ENCODE data around the gene USF2.

- TF ChIP-seq CTCF (optimal IDR thresholded peaks at IDR 0.05 in 1 of 3, IDR thresholded peaks at IDR 0.05 in 1 of 3, conservative IDR thresholded peaks at IDR 0.05 in 1 of 3; ENCODE audit: extremely low read depth in 1 of 3, insufficient read depth in 2 of 3, low read length in 3 of 3), result no peak
- no peak for TF ChIP-seq EZH2 (IDR thresholded peaks at IDR 0.05; ENCODE audit: low read length)
Observed at GRCh38 chr19:35294328-35294727, 25.6 kb downstream of the USF2 start.

Measured in keratinocyte (primary cell).